SK-N-DZ (cell line): Measurements from ENCODE around the gene GEMIN7.

Source experiments
- DNase-seq: peaks from one replicate; pipeline ENCODE4 v3.0.0-alpha.2; 2015; ENCODE audit warnings: low spot score

Gene GEMIN7

GRCh38 chr19:45086480-45086879, 7.4 kb downstream of the GEMIN7 start:
- DNase-seq = no peak

- DNase-seq = no peak
These were observed 8.5 kb downstream of the GEMIN7 start for GRCh38 chr19:45087531-45087930.

- no peak for DNase-seq
These were observed 11.0 kb downstream of the GEMIN7 start for GRCh38 chr19:45090034-45090433.

- DNase-seq = no peak
These were observed 11.5 kb downstream of the GEMIN7 start for GRCh38 chr19:45090606-45091005.

- DNase-seq = peak; percentile 98
These were observed 12.2 kb downstream of the GEMIN7 start for GRCh38 chr19:45091031-45091923.

- DNase-seq = peak; percentile 96
These were observed 14.0 kb downstream of the GEMIN7 start, which contains the start of gene PPP1R37 for GRCh38 chr19:45092747-45093678. Gene PPP1R37, plus strand, starts transcription at chr19:45093179. Its CDS starts 147 bp downstream, at chr19:45093326.

- no peak for DNase-seq
These were observed 15.1 kb downstream of the GEMIN7 start for GRCh38 chr19:45094137-45094536.

- DNase-seq = no peak
These were observed 15.6 kb downstream of the GEMIN7 start for GRCh38 chr19:45094707-45095106.

- no peak for DNase-seq
These were observed 16.7 kb downstream of the GEMIN7 start for GRCh38 chr19:45095496-45096413.

- no peak for DNase-seq
These were observed 17.6 kb downstream of the GEMIN7 start for GRCh38 chr19:45096700-45097099.

GRCh38 chr19:45097450-45097775, 18.4 kb downstream of the GEMIN7 start:
- DNase-seq = no peak

- DNase-seq = no peak
These were observed 18.9 kb downstream of the GEMIN7 start for GRCh38 chr19:45097776-45098520.

GRCh38 chr19:45098521-45099466, 19.7 kb downstream of the GEMIN7 start:
- no peak for DNase-seq

- DNase-seq = no peak
These were observed 20.6 kb downstream of the GEMIN7 start for GRCh38 chr19:45099467-45100191.

GRCh38 chr19:45100201-45100600, 21.1 kb downstream of the GEMIN7 start:
- no peak for DNase-seq

GRCh38 chr19:45100846-45101252, 21.8 kb downstream of the GEMIN7 start:
- DNase-seq = no peak

- no peak for DNase-seq
These were observed 22.7 kb downstream of the GEMIN7 start for GRCh38 chr19:45101806-45102205.

GRCh38 chr19:45102481-45102880, 23.4 kb downstream of the GEMIN7 start:
- DNase-seq = no peak

- DNase-seq = no peak
These were observed 24.1 kb downstream of the GEMIN7 start for GRCh38 chr19:45103156-45103507.
